ENCODE results near the gene TMTC1.

- TF ChIP-seq, protein P1, sequence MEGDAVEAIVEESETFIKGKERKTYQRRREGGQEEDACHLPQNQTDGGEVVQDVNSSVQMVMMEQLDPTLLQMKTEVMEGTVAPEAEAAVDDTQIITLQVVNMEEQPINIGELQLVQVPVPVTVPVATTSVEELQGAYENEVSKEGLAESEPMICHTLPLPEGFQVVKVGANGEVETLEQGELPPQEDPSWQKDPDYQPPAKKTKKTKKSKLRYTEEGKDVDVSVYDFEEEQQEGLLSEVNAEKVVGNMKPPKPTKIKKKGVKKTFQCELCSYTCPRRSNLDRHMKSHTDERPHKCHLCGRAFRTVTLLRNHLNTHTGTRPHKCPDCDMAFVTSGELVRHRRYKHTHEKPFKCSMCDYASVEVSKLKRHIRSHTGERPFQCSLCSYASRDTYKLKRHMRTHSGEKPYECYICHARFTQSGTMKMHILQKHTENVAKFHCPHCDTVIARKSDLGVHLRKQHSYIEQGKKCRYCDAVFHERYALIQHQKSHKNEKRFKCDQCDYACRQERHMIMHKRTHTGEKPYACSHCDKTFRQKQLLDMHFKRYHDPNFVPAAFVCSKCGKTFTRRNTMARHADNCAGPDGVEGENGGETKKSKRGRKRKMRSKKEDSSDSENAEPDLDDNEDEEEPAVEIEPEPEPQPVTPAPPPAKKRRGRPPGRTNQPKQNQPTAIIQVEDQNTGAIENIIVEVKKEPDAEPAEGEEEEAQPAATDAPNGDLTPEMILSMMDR (IDR thresholded peaks at IDR 0.05): no peak
- TF ChIP-seq POLR2A (IDR thresholded peaks at IDR 0.05): no peak
Measured at GRCh38 chr12:29750928-29751220, 32.9 kb downstream of the TMTC1 start.

Measured in body of pancreas (tissue), 4 donors.